ENCODE data around the gene ENDOV.
"Not testable (repeated sequence)": the region's sequence is repeated elsewhere in the genome, so short reads cannot be mapped to it uniquely, and the experiment has no call there.

ENDOV gene

DNA sequence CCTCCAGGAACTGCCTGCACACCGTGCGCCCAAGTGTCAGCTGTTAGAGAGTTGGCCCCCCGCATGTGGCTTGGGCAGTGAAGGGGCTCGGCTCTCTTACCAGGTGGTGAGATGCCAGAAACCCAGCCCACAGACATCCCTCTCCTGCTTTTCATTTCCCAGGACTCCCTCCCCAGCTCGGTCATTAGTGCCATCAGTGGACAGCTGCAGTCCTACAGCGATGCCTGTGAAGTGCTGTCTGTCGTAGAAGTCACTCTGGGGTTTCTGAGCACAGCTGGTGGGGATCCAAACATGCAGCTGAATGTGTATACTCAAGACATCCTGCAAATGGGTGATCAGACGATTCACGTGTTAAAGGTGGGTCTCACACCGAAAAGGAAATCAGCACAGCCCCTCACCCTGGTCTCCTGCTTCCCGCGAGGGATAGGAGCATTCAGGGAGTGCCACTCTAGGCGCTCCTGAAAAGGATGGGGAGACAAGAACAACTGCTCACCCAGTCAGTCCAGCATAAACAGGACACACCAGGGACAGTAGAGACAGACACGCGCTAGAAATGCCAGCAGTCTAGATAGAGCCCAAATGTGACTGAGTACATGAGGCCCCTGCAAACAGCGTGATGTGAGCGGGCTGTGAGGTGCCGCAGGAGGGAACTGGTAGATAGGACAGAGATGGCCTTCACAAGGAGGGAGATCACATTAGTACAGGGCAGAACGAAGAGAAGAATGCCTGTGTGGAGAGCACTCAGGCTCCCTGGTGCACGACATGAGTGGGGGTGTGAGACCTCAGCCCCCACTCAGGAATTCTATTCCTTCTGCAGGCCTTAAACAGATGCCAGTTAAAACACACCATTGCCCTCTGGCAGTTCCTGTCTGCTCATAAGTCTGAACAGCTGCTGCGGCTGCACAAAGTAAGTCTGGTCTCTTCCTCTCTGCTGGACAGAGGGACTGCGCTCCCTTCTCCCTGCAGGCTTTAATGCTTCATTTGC lies 25.7 kb upstream of the ENDOV start:
- no peak for DNase-seq

DNA sequence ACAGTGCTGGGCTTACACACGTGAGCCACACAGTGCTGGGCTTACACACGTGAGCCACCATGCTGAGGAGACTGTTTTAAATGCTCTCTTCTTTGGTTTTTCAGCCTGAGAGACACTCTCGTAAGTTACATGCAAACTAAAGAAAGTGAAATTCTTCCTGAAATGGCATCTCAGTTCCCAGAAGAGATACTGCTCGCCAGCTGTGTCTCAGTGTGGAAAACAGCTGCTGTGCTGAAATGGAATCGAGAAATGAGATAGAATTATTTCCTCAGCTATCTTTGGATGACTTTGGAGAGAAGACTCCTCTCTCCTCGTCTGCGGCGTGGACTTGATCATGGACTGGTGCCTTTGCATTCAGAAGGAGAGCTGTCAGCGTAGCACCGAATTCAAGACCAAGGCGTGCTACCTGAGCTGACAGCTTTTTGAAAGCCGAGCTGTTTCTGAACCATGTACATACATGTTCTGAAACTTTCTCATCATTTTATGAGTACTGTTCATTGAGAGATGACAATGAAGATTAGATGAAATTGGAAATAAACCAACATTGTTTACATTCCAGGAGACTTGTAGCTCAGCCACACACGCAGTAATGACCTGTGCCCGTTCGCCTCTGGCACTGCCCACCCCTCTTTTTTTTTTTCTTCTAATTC lies 21.6 kb upstream of the ENDOV start:
- no peak for DNase-seq

DNA sequence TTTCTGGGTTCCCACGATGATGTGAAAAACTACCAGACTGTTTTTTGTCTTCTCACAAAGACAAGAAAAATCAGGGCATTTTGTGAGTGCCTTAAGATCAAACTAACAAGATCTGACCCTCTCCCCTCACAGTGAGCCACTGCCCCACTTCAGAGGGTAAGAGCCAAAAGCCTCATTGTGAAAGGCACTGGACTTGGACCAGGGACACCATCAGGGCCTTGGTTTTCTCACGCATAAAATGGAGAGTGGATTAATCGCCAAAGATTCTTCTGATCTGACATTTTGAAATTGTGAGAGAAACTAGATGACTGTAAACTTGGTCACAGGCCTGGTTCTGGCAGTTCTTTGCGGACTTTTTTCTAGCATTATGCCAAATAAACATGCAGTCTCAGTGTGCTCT lies 21.0 kb upstream of the ENDOV start:
- DNase-seq = no peak

DNA sequence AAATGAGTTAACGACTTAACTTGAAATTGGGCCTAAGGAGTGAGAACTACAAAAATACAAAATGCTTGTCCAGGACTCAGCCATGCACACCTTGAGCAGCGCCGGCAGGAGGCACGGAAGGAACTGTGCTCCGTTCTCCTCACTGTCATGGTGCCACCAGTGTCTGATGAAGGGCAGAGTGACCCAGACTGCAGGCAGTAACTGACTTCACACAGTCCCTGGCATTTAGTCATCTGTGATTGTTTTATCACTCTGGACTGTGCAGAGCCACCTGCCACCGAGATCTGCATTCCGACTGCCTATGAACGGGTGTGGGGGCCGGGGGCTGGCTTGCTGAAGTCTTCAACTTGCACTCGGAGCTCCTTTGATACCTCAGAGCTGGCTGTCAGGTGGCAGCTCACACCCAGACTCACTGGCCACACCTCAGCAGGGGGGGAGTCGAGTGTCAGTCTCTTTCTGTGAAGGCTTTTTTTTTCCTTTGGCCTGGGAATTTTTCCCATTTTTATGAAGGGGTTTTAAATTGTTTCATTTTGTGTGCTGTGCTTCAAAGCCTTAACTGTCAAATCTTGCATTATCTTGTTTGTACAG lies 20.2 kb upstream of the ENDOV start:
- DNase-seq = no peak

DNA sequence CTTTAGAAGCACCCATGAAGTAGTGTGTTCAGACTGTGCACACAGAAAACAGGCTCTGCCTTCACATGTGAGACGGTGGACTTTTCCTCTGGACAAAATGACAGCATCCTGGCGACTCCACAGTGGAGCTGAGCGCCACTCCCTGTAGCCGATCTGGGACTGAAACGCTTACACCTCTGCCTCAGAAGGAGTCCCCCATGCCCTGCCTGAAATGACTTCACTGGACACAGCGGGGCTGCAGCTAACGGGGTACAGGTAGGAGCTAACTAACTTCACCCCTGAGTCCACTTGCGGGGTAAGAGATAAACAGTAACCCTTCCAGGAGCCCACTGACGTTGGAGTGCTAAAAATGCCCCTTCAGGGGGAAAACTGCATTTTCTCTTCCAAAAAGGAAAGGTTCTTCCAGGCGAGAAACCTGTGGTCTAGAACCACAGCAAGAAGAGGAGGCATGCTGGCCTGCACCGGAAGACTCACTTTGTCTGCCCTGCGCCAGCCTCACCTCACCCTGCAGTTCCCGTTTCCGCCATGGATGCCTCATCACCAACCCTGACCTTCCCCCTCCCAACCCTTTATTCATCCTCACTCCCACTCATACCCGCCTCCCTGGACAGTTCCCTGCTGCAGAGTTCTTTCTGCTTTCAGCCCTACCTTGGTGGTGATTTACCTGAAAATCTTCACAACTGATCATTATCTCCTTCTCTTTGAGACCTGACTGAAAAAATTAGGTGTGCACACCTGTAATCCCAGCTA lies 19.4 kb upstream of the ENDOV start:
- DNase-seq = no peak

DNA sequence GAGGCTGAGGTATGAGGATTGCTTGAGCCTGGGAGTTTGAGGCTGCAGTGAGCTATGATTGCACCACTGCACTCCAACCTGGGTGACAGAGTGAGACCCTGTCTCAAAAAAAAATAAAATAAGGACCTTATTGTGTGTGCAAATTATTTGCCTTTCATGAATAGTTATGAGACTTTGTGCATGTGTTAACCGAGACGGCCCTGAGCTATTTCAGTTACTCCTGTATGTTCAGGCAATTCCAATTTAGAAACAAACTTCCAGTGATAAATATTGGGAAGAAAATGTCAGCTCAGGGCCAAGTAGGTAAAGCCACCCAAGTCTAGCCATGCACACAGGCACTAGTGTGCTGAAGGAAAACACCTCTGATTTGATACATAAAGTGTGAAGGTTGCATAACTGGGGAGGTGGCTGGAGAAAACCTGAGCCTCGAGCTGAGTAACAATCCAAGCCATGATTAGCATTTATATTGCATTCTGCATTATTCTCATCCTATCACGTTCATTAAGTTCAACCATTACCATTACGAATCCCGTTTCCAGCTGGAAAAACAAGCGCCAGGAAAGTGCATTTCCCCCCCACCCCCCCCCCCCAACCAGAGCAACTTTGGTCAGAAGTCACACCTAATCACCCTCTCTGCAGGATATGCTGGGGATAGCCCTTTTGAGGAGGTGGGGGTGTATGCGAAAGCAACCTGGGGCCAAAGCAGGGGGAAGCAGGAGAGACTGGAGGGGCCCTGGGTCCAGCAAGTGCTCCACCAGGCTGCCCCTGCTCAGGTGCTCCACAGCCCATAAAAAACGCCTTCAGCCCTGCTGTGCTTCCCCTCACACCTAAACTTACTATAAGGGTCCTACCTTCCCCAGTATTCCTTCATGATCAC lies 18.6 kb upstream of the ENDOV start:
- no peak for DNase-seq

DNA sequence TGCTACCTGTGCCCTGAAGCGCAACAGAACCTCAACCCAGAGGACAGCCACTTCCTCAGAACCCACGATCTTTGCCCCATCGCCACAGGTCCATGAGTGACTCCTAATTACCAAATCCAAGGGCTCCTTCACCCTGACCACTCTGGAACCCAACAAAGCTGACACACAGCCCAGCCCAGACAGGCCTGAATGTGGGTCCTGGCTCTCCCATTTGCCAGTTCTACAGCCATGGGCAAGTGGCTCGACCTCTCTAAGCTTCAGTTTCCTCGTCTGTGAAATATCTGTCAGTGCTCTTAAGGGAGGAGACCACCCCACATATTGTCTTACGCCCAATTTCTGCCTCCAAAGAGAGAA lies 18.0 kb upstream of the ENDOV start:
- no peak for DNase-seq

DNA sequence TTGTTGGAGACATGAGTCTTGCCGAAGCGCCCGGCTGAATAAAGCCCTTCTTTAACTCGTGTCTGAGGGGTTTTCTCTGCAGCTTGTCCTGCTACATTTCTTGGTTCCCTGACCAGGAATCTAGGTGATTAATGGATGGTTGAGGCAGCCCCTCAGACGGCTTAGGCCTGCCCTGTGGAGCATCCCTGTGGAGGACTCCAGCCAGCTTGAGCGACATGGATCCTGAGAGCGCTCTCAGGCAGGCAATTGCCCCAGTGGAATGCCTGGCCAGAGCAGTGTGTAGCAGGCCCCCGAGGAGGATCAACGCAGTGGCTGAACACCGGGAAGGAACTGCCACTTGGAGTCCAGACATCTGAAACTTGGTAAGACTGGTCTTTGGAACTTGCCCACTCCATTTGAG lies 17.3 kb upstream of the ENDOV start:
- no peak for DNase-seq

DNA sequence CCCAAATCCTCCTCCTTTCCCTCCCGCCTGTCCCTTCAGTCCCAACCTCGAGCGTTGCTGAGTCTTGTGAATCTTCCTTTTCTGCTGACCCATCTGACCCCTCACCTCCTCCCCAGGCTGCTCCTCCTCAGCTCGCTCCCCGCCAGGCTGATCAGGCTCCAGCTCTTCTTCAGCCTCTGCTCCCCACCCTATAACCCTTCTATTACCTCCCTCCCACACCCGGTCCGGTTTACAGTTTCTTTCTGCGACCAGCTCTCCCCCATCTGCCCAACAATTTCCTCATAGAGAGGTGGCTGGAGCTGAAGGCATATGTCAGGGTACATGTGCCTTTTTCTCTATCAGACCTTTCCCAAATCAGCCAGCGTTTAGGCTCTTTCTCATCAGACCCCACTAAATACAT lies 13.9 kb upstream of the ENDOV start:
- not testable (repeated sequence) for DNase-seq

DNA sequence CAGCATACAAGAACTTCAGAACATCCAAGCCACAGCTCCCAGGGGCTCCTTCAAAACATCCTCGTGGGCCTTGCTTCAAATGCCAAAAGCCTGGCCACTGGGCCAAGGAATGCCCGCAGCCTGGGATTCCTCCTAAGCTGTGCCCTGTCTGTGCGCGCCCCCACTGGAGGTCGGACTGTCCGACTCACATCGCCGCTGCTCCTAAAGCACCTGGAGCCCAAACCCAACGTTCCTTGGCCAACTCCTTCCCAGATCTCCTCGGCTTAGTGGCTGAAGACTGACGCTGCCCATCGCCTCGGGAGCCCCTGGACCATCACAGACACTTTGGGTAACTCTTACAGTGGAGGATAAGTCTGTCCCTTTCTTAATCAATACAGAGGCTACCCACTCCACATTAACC lies 12.9 kb upstream of the ENDOV start:
- DNase-seq = not testable (repeated sequence)

DNA sequence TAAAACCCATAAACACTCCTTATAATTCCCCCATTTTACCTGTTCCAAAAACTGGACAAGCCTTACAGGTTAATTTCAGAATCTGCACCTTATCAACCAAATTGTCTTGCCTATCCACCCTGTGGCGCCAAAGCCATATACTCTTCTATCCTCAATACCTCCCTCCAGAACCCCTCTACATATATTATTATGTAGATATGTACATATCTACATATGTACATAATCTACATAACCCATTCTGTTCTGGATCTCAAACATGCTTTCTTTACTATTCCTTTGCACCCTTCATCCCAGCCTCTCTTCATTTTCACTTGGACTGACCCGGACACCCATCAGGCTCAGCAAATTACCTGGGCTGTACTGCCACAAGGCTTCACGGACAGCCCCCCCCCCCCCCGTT lies 12.0 kb upstream of the ENDOV start:
- no peak for DNase-seq

DNA sequence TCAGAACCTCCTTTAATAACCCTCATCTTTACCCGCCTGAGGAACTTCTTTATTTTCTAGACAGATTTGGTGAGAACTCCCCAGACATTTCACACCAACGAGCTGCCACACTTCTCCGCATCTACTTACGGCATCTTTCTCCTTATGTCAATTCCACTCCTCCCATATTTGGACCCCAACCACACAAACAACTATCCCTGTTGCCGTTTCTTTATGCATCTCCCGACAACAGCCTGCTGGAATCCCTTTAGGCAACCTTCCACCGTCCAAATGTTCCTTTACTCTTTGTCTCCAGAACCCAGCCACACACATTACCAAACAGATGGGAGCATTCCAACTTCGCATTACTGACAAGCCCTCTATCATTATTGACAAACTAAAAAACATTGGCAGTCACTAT lies 8.8 kb upstream of the ENDOV start:
- no peak for DNase-seq

DNA sequence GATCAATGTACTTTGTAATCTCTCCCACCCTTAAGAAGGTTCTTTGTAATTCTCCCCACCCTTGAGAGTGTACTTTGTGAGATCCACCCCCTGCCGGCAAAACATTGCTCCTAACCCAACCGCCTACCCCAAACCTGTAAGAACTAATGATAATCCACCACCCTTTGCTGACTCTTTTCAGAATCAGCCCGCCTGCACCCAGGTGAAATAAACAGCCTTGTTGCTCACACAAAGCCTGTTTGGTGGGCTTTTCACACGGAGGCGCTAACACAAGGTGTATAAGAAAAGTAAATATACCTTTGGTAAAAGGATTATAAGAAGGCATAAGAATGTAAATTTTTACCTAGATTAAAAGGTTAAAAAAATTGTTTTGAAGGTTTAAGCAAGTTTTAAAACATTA lies 7.0 kb upstream of the ENDOV start:
- not testable (repeated sequence) for DNase-seq

DNA sequence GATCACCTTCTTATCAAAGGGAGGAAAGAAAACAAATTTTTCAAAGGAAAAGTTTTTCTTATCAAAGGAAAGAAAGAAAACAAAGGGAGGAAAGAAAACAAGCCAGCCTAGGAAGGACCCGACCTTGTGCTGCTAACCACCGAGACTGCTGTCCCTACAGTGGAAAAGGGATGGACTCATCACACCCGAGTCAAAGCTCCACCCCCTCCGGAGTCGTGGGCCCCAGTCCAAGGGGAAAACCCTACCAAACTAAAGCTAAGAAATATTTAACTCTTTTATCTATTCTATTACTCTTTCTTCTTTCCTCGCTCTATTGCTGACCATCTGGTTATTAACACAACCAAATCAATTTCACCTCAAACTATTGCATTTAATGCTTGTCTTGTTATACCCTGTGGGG lies 6.1 kb upstream of the ENDOV start:
- DNase-seq = peak; percentile 4 to 9

DNA sequence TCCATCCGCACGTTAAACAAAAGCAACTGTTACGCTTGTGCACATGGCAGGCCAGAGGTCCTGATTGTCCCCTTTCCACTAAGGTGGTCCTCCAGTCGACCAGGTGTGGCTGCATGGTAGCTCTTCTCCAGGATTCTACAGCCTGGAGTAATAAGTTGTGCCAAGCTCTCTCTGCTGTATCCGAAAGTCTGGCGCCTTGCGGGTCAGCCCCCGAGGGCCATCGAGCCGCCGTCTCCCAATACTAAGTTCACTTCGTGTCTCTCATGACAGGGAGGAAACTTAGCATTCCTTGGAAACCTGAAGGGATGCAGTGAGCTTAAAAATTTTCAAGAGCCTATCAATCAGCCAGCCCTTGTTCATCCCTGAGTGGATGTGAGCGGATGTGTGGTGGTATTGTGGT lies 5.3 kb upstream of the ENDOV start:
- DNase-seq = no peak

DNA sequence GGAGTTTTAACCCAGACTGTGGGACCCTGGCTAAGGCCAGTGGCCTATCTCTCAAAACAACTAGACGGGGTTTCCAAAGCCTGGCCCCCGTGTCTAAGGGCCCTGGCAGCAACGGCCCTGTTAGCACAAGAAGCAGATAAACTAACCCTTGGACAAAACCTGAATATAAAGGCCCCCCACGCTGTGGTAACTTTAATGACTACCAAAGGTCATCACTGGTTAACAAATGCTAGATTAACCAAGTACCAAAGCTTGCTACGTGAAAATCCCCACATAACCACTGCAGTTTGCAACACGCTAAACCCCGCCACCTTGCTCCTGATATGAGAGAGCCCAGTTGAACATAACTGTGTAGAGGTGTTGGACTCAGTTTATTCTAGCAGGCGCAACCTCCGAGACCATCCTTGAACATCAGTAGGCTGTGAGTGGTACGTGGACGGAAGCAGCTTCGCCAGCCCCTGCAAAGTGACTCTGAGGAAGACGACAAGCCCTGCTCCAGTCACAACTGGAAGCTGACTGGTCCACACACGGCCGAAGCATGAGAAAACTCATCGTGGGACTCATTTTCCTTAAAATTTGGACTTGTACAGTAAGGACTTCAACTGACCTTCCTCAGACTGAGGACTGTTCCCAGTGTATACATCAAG lies 4.4 kb upstream of the ENDOV start:
- DNase-seq = not testable (repeated sequence)

DNA sequence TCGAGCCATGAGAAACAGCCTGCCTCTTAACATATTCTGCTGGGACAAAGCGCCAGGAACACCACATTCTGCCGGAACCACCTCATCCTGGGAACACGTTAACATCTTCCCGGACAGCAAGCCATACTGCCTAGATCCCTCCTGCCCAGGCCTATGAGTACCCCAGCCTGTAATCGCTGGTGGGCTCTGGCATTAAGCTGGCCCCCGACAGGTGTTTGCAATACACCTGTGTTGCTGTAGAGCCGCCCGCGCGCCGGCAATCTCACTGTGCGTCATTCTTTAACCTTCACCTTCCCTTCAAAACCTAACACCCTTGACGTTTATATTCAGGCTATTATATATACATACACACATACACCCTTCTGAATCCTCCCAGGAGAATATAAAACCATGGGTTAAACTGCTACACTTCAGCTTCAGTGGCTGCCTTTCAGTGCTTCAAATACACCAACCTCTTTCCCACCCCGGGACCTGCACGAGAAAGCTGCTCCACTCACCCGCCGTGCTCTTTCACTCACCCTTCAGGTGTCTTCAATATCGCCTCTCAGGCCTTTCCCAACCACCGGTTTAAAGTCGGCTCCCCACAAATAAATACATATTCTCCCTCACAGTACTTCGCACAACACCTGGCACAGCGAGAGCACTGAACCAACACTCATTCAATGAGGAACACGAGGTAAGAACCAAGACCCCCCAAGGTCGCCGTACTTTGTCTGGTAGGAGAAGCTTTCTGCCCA lies 1.0 kb upstream of the ENDOV start:
- no peak for DNase-seq

DNA sequence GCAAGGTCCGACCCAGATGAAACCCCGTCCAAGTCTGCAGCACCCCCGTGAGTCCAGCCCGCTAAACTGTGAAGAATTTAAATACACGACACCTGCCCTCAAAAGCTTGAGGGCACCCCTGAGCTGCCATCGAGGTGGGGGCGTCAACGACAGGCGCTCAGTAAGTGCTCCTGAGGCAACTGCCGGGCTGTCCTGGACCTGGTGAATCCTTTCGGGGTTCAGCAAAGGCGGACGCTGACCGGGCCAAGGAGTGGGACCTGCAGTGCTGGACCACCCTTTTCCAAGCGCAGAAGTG lies 512 bp upstream of the ENDOV start:
- no peak for DNase-seq

DNA sequence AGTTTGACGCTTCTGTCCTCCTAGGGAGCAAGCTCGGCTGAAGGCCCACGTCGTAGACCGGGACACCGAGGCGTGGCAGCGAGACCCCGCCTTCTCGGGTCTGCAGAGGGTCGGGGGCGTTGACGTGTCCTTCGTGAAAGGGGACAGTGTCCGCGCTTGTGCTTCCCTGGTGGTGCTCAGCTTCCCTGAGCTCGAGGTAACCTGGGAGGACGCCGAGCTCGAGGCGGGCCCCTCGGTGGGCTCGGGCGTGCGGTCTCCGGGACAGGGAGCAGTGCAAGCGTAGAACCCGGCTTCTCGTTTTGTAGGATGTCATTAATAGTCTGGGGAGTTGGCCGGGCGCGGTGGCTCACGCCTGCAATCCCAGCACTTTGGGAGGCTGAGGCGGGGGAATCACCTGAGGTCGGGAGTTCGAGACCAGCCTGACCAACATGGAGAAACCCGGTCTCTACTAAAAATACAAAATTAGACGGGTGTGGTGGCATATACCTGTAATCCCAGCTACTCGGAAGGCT lies 715 bp downstream of the ENDOV start:
- no peak for DNase-seq

DNA sequence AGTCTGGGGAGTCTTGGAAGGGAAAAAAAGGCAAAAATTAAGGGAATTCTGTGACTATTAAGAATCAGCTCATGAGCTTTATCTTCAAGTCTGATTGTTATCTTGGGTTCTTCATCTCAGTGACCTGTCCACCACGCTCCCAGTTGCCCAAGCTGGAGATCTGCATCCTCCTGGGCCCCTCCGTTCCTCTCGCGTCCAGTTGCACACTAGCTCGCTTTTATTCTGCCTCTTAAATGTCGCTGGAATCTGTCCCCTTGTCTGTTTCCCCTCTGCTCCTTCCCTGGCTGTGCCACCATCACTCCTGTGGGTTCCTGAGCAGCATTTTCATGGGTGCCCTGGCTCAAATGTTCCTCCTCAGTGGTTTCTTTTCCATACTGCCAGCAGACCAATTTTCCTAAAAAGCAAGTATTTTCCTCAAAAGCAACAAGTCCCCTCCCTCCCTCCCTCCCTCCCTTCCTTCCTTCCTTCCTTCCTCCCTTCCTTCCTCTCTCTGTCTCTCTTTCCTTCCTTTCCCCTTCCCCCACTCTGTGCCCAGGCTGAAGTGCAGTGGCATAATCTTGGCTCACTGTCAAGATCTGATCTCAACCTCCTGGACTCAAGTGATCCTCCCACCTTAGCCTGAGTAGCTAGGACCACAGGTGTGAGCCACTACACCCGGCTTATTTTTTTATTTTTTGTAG lies 1.4 kb downstream of the ENDOV start:
- no peak for DNase-seq

DNA sequence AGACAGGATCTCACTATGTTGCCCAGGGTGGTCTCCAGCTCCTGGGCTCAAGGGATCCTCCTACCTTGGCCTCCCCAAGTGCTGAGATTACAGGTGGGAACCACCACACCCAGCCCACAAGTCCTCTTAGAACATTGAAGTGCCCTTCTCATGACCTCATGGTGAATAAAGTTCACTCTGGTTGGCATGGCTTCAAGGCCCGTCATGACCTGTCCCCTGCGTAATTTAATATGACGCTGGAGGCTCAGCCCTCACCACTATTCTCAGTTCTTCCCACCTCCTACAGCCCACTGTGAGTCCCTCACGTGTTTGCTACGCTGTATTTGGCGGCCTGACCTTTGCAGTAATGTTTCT lies 1.9 kb downstream of the ENDOV start:
- no peak for DNase-seq

Data from inflammatory macrophage treated with lipopolysaccharide for 1 hour (primary cell).